Measurements from ENCODE around the gene REX1BD.

- no peak for TF ChIP-seq CTCF (IDR thresholded peaks at IDR 0.05; ENCODE audit: low read depth, low read length, poor library complexity, severe bottlenecking)
- no peak for TF ChIP-seq EZH2phosphoT487 (IDR thresholded peaks at IDR 0.05; ENCODE audit: borderline replicate concordance, low read length)
Measured at GRCh38 chr19:18610245-18610555, 21.6 kb downstream of the REX1BD start.
